ENCODE measurements around the gene CYP26B1. TPM values are rescaled to one million over a fixed set of nuclear protein-coding genes. Genes with fewer than 3 reads are reported as not detected.

The CYP26B1 gene
- polyA plus RNA-seq, 3 donors: not detected

GRCh38 chr2:72133721-72134407 lies 13.8 kb downstream of the CYP26B1 start:
- Histone ChIP-seq H2AFZ (ENCODE audit: insufficient read depth, low read depth, low read length, poor library complexity, severe bottlenecking) (no peak overlapping the region), H3K27ac (ENCODE audit: low read depth in 1 of 2, low read length in 2 of 2) (no peak overlapping the region), H3K4me3 (replicated peaks in 1 of 3; ENCODE audit: low read depth in 2 of 3, low read length in 3 of 3) (no peak overlapping the region), H4K20me1 (ENCODE audit: insufficient read depth, low read length) (no peaks in the 10 kb centered on the region), H3K9me3 (replicated peaks in 1 of 2; ENCODE audit: control insufficient read depth in 1 of 2, insufficient read depth in 1 of 2, low read length in 2 of 2) (no peaks in the 10 kb centered on the region), H3K9ac (ENCODE audit: insufficient read depth, low read length, poor library complexity, severe bottlenecking) (no peak overlapping the region), H3K4me1 (ENCODE audit: control insufficient read depth in 1 of 2, insufficient read depth in 2 of 2, low read length in 2 of 2) (no peaks in the 10 kb centered on the region), H3K27me3 (ENCODE audit: control insufficient read depth in 2 of 2, insufficient read depth in 2 of 2, low read length in 2 of 2) (no peaks in the 10 kb centered on the region), H3K36me3 (replicated peaks in 1 of 2; ENCODE audit: control insufficient read depth in 1 of 2, insufficient read depth in 2 of 2, low read length in 2 of 2) (no peaks in the 10 kb centered on the region), H3K4me2 (replicated peaks; ENCODE audit: extremely low read depth, low read length, poor library complexity, severe bottlenecking) (no peak overlapping the region), H3K79me2 (ENCODE audit: insufficient read depth, low read length) (no peaks in the 10 kb centered on the region)
- WGBS (ENCODE audit: insufficient coverage): 100% methylated on average over 1 of the region's 11 CpGs
- Mint-ChIP-seq H3K27me3 (ENCODE audit: low read depth in 3 of 3) (peaks cover 11 to 18% (median 11%) of the 10 kb centered on the region in 3 donors), H3K4me1 (no peaks in the 10 kb centered on the region), H3K27ac (no peak overlapping the region), H3K36me3 (no peaks in the 10 kb centered on the region), H3K4me3 (no peak overlapping the region), H3K9me3 (peaks cover 0 to 2% (median 0%) of the 10 kb centered on the region in 7 donors)
- intact Hi-C loops (cut with micrococcal nuclease): no loop called here
- DNase-seq: no peak
- TF ChIP-seq, protein P1, sequence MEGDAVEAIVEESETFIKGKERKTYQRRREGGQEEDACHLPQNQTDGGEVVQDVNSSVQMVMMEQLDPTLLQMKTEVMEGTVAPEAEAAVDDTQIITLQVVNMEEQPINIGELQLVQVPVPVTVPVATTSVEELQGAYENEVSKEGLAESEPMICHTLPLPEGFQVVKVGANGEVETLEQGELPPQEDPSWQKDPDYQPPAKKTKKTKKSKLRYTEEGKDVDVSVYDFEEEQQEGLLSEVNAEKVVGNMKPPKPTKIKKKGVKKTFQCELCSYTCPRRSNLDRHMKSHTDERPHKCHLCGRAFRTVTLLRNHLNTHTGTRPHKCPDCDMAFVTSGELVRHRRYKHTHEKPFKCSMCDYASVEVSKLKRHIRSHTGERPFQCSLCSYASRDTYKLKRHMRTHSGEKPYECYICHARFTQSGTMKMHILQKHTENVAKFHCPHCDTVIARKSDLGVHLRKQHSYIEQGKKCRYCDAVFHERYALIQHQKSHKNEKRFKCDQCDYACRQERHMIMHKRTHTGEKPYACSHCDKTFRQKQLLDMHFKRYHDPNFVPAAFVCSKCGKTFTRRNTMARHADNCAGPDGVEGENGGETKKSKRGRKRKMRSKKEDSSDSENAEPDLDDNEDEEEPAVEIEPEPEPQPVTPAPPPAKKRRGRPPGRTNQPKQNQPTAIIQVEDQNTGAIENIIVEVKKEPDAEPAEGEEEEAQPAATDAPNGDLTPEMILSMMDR (IDR thresholded peaks at IDR 0.05): no peak

DNA sequence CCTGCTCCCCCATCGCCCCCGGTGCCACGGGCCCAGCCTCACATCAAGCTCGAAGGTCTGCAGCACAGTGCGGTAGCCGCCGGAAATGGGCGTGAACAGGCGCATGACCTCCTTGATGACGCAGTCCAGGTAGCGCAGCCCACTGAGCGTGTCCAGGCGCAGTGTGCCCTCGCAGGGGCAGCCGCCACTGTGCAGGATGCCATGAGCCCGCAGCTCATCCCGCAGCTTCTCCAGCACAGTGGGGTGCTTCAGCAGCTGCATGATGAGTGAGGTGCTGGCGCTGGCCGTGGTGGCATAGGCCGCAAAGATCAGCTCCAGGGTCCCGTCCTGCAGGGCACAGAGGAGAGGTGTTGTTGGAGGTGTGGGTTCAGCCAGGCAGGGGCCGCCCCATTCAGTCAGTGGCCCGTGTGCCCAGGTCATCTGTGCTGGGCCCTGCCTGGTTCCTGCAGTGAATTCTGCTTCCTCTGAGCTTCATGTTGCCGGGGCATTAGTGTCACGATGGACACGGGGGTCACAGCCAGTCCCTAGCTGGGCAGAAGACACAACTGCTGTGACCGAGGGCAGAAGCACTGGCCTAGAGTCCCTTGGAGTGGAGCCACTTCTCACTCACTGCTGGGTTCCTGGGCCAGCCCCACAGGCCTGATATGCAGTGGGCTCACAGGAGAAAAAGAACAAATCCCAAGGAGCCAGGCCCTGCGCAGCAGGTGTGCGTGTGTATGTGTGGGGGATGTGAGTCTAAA lies 14.5 kb downstream of the CYP26B1 start:
- Mint-ChIP-seq H3K36me3 (no peaks in the 10 kb centered on the region), H3K27me3 (ENCODE audit: low read depth in 3 of 3) (peaks cover 11 to 18% (median 11%) of the 10 kb centered on the region in 3 donors), H3K27ac (no peak overlapping the region), H3K4me3 (no peak overlapping the region), H3K4me1 (no peaks in the 10 kb centered on the region), H3K9me3 (peaks cover 0 to 2% (median 0%) of the 10 kb centered on the region in 7 donors)
- Histone ChIP-seq H3K9me3 (replicated peaks in 1 of 2; ENCODE audit: control insufficient read depth in 1 of 2, insufficient read depth in 1 of 2, low read length in 2 of 2) (no peaks in the 10 kb centered on the region), H3K4me1 (ENCODE audit: control insufficient read depth in 1 of 2, insufficient read depth in 2 of 2, low read length in 2 of 2) (no peaks in the 10 kb centered on the region), H2AFZ (ENCODE audit: insufficient read depth, low read depth, low read length, poor library complexity, severe bottlenecking) (no peak overlapping the region), H3K9ac (ENCODE audit: insufficient read depth, low read length, poor library complexity, severe bottlenecking) (no peak overlapping the region), H3K36me3 (replicated peaks in 1 of 2; ENCODE audit: control insufficient read depth in 1 of 2, insufficient read depth in 2 of 2, low read length in 2 of 2) (no peaks in the 10 kb centered on the region), H3K4me3 (replicated peaks in 1 of 3; ENCODE audit: low read depth in 2 of 3, low read length in 3 of 3) (no peak overlapping the region), H3K27me3 (ENCODE audit: control insufficient read depth in 2 of 2, insufficient read depth in 2 of 2, low read length in 2 of 2) (no peaks in the 10 kb centered on the region), H3K4me2 (replicated peaks; ENCODE audit: extremely low read depth, low read length, poor library complexity, severe bottlenecking) (no peak overlapping the region), H3K79me2 (ENCODE audit: insufficient read depth, low read length) (no peaks in the 10 kb centered on the region), H4K20me1 (ENCODE audit: insufficient read depth, low read length) (no peaks in the 10 kb centered on the region), H3K27ac (ENCODE audit: low read depth in 1 of 2, low read length in 2 of 2) (no peak overlapping the region)
- intact Hi-C loops (cut with micrococcal nuclease): no loop called here
- TF ChIP-seq, protein P1 (IDR thresholded peaks at IDR 0.05): no peak
- 93% methylated on average over 27 of the region's 29 CpGs for WGBS (ENCODE audit: insufficient coverage)
- no peak for DNase-seq
